Measurements from ENCODE around the gene COA3. TPM values are rescaled to one million over a fixed set of nuclear protein-coding genes. Genes with fewer than 3 reads are reported as not detected.
A peak's percentile ranks its signal among the peaks of the same experiment; 100 is the strongest.

COA3 gene
- total RNA-seq, 4 donors from 2014 or later: 76.4 to 101 (median 94.8) TPM

DNA sequence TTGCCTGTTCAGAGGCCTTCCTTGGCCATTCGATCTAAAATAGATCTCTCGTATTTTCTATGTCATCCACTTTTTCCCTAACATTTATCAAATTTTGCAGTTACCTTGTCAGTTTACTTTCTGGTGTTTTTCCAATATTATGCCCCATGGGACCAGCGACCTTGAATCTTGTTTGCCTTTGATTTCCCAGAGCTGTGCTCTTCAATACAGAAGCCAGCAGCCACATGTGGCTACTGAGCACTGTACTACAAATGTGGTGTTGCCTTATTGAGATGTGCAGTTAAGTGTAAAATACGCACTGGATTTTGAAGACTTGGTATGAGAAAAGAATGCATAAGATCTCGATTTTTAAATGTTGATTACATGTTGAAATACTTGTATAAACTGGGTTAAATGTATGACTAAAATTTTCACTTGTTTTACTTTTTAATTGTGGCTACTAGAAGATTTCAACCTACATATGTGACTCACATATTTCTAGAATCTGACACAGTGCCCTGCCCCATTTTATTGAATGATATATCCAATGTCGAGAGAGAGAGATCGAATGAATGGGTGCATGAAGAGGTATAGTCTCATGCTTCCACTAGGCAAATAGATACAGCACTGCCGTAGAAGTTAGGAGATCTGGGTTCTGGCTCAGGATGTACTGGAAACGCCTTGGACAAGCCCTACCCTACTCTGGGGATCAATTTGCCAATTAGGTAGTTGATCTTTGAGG is 33.9 kb upstream of the COA3 start:
- H3K36me3 ChIP-seq: peaks cover 0 to 27% (median 9%) of the 10 kb centered on the region in 3 donors
- no peaks in the 10 kb centered on the region for H3K27me3 ChIP-seq
- H3K4me1 ChIP-seq: peaks cover 0 to 31% (median 16%) of the 10 kb centered on the region in 3 donors
- DNase-seq: no peak
- H3K27ac ChIP-seq: peak overlapping the region; percentile 82 to 92 (median 92)
- WGBS, 2 donors: 47 to 49% methylated on average over 9 of the region's 9 CpGs
- peak overlapping the region; percentile 91 to 95 (median 94) for H3K4me3 ChIP-seq
- intact Hi-C loops (cut with DNase I): no loop called here
- no peak for TF ChIP-seq POLR2A (IDR thresholded peaks at IDR 0.05)
- TF ChIP-seq, protein P1, sequence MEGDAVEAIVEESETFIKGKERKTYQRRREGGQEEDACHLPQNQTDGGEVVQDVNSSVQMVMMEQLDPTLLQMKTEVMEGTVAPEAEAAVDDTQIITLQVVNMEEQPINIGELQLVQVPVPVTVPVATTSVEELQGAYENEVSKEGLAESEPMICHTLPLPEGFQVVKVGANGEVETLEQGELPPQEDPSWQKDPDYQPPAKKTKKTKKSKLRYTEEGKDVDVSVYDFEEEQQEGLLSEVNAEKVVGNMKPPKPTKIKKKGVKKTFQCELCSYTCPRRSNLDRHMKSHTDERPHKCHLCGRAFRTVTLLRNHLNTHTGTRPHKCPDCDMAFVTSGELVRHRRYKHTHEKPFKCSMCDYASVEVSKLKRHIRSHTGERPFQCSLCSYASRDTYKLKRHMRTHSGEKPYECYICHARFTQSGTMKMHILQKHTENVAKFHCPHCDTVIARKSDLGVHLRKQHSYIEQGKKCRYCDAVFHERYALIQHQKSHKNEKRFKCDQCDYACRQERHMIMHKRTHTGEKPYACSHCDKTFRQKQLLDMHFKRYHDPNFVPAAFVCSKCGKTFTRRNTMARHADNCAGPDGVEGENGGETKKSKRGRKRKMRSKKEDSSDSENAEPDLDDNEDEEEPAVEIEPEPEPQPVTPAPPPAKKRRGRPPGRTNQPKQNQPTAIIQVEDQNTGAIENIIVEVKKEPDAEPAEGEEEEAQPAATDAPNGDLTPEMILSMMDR (IDR thresholded peaks at IDR 0.05): no peak
- H3K9me3 ChIP-seq: no peaks in the 10 kb centered on the region

DNA sequence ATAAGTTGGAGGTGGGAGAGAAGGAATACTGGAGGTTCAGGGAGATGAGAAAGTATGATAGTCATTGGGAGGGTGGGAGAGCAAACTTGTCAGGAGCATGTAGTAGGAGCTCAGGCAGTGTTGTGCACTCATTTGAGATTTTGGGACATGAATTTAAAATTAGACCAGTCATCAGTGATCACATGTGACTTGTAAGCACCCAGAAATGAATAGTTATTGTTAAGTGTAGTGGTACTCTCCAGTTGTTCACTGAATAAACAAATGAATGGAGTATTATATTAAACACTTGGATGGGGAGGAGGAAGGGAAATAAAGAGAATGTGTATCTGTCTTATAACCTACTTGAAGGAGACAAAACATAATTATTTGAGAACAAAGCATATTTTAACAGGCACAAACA is 32.5 kb upstream of the COA3 start:
- Histone ChIP-seq H3K27ac (no peak overlapping the region), H3K27me3 (no peaks in the 10 kb centered on the region), H3K4me3 (no peak overlapping the region), H3K4me1 (peaks cover 0 to 31% (median 16%) of the 10 kb centered on the region in 3 donors), H3K9me3 (no peaks in the 10 kb centered on the region), H3K36me3 (peaks cover 0 to 12% (median 0%) of the 10 kb centered on the region in 3 donors)
- DNase-seq: no peak
- TF ChIP-seq, protein P1 (IDR thresholded peaks at IDR 0.05): no peak
- TF ChIP-seq POLR2A (IDR thresholded peaks at IDR 0.05): no peak
- intact Hi-C loops (cut with DNase I): no loop called here

DNA sequence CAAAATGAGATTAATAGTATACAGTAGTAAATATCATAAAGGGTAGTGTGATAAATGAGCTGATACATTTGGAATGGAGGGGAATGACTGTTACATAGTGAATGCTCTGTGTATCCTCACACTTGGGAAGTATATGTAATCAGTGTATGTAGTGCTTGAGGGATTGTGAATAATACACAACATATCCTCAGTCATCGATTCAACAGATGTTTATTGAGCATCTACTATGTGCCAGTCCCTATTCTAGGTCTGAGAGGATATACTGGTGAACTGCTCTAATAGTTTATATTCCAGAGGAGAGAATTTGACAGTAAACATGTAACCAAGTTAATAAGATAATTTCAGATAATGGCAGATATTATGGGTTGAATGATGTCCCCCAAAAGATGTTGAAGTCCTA is 29.0 kb upstream of the COA3 start:
- TF ChIP-seq, protein P1 (IDR thresholded peaks at IDR 0.05): no peak
- TF ChIP-seq POLR2A (IDR thresholded peaks at IDR 0.05): no peak
- no peak for DNase-seq
- H3K27me3 ChIP-seq: no peaks in the 10 kb centered on the region
- H3K27ac ChIP-seq: no peak overlapping the region
- peaks cover 16 to 24% (median 20%) of the 10 kb centered on the region in 3 donors for H3K4me1 ChIP-seq
- WGBS, 2 donors: 90% methylated on average over 1 of the region's 1 CpG
- no peak overlapping the region for H3K4me3 ChIP-seq
- peaks cover 0 to 3% (median 0%) of the 10 kb centered on the region in 3 donors for H3K36me3 ChIP-seq
- H3K9me3 ChIP-seq: no peaks in the 10 kb centered on the region
- intact Hi-C loops (cut with DNase I): no loop called here

DNA sequence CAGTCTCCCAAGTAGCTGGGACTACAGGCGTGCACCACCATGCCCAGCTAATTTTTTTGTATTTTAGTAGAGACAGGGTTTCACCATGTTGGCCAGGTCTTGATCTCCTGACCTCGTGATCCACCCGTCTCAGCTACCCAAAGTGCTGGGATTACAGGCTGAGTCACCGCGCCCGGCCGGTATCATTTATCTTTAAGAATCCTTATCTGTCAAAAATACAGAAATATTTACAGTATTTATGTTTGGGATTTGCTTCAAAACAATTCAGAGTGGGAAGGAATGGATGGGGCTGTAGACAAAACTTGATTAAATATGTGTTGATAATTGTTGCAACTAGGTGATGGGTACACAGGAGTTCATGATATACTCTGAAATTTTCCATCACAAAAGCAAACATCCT is 22.7 kb upstream of the COA3 start:
- DNase-seq: no peak
- Histone ChIP-seq H3K27me3 (no peaks in the 10 kb centered on the region), H3K36me3 (peaks cover 10 to 66% (median 35%) of the 10 kb centered on the region in 3 donors), H3K4me1 (peaks cover 16 to 26% (median 19%) of the 10 kb centered on the region in 3 donors), H3K27ac (no peak overlapping the region), H3K9me3 (no peaks in the 10 kb centered on the region), H3K4me3 (no peak overlapping the region)
- intact Hi-C loops (cut with DNase I): no loop called here
- WGBS, 2 donors: 83 to 84% methylated on average over 7 of the region's 7 CpGs
- TF ChIP-seq, protein P1 (IDR thresholded peaks at IDR 0.05): no peak
- no peak for TF ChIP-seq POLR2A (IDR thresholded peaks at IDR 0.05)

DNA sequence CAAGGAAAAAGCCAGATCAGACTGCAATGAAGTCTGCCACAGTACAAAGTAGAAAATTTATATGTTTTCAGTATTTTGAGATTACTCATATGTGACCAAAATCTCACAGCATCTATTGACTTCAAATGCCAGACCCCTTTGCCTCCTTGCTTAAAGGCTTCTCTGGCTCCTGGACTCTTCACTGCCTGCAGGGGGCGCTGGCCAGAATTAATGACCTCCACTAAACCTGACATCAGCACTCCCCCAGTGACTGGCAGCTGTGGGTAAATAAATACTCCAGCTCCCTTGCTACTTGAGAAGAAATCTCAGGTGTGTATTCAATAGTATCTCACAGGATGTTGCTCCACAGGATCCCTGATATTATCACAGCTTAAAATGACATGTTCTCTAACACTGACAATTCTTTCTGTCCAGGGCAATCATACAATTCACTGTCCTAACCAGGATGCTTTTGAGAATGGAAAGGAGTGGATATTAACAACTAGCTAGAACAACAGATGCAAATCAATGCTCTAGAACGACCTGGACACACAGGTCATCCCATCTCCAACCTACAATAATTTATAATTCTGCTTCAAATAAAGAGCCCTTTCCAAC is 21.5 kb upstream of the COA3 start:
- 23 to 33% methylated on average over 2 of the region's 2 CpGs for WGBS, 2 donors
- H3K4me1 ChIP-seq: peaks cover 16 to 26% (median 19%) of the 10 kb centered on the region in 3 donors
- no peaks in the 10 kb centered on the region for H3K27me3 ChIP-seq
- peaks cover 12 to 78% (median 35%) of the 10 kb centered on the region in 3 donors for H3K36me3 ChIP-seq
- no peak for TF ChIP-seq POLR2A (IDR thresholded peaks at IDR 0.05)
- TF ChIP-seq, protein P1 (IDR thresholded peaks at IDR 0.05): peak; percentile 32 to 59 (median 45)
- no peak overlapping the region for H3K4me3 ChIP-seq
- no peaks in the 10 kb centered on the region for H3K9me3 ChIP-seq
- DNase-seq: no peak
- intact Hi-C loops (cut with DNase I): loop anchor here (10.0 kb wide), 1 partner anchor 105 kb away; no protein-coding TSS in a partner anchor
- H3K27ac ChIP-seq: no peak overlapping the region

Data from esophagus squamous epithelium (tissue), 5 donors.